ENCODE data around the gene PLCB4.

PLCB4 gene

DNA sequence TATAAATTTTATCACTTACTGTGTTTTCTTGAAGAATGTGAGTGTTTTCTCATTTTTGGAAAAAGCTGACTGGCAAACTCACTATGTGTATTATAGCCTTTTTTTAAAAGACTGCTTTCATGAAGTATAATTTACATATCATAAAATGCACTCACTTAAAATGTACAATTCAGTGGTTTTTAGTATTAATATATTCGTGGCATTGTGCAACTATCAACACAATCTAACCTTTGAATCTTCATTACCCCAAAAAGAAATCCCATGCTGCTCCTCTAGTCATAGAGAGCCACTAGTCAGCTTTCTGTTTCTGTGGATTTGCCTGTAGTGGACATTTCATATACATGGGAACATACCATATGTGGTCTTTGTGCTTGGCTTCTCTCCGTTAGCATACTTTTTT lies 143.8 kb downstream of the PLCB4 start:
- in situ Hi-C loops (cut with MboI; ENCODE audit: low sequenced_read_pairs): no loop called here

DNA sequence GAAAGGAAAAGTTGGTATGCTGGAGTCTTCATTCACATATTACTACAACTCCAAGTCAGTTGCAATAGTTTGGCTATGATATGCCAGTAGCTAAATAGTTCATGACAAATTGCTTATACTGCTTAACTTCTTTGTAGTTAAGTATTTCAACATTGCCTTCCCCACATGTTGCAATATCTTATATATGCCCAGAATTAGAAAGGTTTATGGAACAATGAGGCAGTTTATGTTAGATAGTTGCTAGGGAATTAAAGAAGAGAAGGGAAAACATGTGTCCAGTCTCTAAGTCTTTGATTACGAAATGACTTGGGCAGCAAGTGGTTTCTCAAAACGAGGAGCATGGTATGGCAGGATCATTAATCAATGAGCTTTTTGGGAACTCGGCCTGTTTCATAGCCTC lies 145.8 kb downstream of the PLCB4 start:
- in situ Hi-C loops (cut with MboI; ENCODE audit: low sequenced_read_pairs): no loop called here

- in situ Hi-C loops (cut with MboI; ENCODE audit: low sequenced_read_pairs): no loop called here
These were observed 146.7 kb downstream of the PLCB4 start for GRCh38 chr20:9215539-9215938.

GRCh38 chr20:9218531-9218961 lies 149.7 kb downstream of the PLCB4 start:
- in situ Hi-C loops (cut with MboI; ENCODE audit: low sequenced_read_pairs): no loop called here

- in situ Hi-C loops (cut with MboI; ENCODE audit: low sequenced_read_pairs): no loop called here
These were observed 152.1 kb downstream of the PLCB4 start for GRCh38 chr20:9220874-9221547.

GRCh38 chr20:9223296-9223695 lies 154.4 kb downstream of the PLCB4 start:
- in situ Hi-C loops (cut with MboI; ENCODE audit: low sequenced_read_pairs): no loop called here

DNA sequence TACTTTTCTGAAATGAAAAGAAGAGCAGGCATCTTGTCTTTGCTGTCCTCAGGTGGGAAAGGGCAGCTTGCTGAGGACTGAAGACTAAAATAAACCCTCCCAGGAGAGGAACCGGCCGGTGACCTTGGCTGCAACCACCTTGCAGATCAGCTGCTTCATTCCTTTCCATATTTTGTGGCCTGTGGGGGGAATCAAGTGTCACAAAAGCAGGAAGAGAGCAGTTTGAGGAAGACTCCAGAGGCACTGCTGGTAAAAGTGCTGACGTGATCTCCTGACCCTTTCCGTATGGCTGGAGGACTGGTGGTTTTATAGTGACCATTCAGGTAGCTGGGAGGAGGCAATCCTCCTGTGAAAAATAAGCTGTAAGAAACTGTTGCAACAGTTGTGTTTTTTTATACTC lies 157.0 kb downstream of the PLCB4 start:
- in situ Hi-C loops (cut with MboI; ENCODE audit: low sequenced_read_pairs): no loop called here

DNA sequence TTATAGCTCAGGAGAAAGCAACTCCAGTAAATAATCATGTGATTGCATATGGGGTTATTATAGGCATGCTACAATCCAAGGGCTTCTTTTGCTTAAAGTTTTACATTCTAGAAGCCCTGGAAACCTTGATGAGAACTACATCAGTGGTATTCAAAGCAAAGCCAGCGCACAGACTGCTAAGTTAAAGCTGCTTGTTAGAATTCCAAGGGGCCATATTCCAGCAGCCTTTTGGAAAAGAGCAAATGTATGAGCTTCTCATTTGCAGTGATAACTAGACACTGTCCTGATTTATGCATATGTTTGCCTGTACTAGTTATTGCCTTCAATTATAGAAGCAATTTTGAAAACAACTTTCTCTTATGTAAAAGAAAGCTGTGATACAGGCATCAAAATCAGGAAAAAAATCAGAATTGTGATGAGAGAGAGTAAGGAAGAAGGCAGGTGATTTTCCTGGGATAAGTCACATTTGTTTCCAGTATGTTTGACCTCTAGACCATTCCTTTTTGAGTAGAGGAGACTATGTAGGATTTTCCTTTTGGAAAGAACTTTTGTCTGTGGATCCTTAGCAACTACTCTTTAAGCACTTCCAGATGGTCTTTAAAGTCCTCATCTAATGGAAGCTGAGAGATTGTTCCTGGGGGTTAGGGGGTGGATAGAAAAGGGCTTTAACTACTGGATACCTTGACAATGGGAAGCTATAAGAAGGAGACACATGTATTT lies 159.2 kb downstream of the PLCB4 start:
- in situ Hi-C loops (cut with MboI; ENCODE audit: low sequenced_read_pairs): no loop called here

- in situ Hi-C loops (cut with MboI; ENCODE audit: low sequenced_read_pairs): no loop called here
These were observed 160.0 kb downstream of the PLCB4 start for GRCh38 chr20:9228774-9229450.

DNA sequence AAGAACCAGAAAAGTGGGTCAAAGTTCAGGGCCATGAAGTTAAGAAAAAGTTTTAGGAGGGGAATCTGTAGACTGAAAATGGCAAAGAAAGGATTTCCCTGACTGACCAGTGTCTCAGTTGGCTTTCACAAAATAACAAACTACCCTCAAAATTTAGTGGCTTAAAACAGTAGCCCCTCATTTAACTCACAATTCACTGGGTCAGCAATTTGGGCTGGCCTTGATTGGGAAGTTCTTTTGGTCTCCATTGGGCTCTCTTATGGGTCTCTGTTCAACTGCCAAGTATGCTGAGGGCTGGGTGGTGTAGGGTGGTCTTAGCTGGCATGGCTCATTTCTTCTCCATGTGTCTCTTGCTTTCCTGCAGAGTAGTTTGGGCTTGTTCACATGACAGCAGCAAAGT lies 161.5 kb downstream of the PLCB4 start:
- in situ Hi-C loops (cut with MboI; ENCODE audit: low sequenced_read_pairs): no loop called here

GRCh38 chr20:9233804-9234203 lies 164.9 kb downstream of the PLCB4 start:
- in situ Hi-C loops (cut with MboI; ENCODE audit: low sequenced_read_pairs): no loop called here

- in situ Hi-C loops (cut with MboI; ENCODE audit: low sequenced_read_pairs): no loop called here
These were observed 166.6 kb downstream of the PLCB4 start for GRCh38 chr20:9235518-9235917.

DNA sequence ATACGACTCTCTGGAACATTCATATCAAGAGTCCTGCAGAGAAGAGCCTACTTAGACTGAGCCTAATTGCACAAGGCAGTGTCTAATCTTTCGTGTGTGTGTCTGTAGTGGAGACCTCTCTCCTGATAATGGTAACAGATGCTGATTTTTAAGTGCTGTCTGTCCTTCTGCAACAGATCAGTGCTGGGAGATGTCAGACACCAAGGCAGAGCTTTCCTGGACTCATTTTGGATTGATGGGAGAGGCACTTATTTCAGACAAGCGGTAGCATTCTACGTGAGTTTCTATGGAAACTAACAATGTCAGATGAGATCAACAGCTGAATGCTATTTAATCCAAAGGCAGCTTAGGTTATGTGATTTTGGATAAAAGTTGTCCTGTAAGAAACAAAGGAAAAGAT lies 167.6 kb downstream of the PLCB4 start:
- in situ Hi-C loops (cut with MboI; ENCODE audit: low sequenced_read_pairs): no loop called here

DNA sequence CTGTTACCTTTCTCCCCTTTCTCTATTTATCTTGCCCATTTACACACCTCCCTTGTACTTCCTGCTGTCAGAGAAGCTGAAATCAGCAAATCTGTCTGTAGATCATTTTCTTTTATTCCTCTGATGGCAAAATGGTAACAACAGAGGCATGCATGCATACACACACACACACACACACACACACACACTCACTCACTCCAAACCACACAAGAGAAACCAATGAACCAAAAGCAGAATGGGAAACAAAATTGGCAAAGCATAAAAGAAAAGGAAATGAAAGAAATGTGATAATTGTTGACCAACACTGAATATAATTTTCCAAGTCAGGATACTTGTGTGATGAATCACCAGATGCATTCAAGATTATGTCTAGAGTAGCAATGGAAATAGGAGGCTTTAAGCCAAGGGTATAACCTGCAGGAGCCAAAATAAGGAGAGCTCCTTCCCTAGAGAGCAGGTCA lies 172.4 kb downstream of the PLCB4 start:
- in situ Hi-C loops (cut with MboI; ENCODE audit: low sequenced_read_pairs): no loop called here

DNA sequence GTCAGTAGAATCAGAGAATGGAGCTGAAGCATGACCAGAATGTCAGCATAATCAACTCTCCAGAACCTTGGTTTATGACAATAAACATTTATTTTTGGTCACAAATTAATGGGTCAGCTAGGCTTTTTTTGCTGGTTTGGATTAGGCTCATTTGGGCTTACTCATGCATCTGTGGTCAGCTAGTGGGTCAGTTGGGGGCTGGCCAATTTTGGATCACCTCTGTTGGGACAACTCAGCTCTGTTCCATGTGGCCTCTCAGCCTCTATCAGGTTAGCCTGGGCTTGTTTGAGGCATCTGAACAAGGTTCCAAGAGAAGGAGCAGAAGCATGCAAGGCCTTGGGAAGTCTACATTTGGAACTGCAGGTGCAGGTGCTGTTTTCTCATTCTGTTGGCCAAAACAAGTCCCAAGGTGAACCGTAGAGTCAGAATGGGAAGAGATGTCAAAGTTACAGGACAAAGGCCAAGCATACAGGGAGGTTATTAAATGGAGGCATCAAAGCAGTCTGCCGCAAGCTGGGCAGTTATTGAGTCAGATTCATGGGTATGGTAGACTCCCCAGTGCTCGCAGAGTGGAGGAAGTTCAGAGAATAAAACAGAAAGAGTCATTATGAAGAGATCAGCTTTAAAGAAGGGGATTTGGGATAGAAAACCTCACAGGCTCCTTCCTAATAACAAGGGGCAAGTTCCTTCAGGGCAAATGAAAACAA lies 173.0 kb downstream of the PLCB4 start:
- in situ Hi-C loops (cut with MboI; ENCODE audit: low sequenced_read_pairs): no loop called here

DNA sequence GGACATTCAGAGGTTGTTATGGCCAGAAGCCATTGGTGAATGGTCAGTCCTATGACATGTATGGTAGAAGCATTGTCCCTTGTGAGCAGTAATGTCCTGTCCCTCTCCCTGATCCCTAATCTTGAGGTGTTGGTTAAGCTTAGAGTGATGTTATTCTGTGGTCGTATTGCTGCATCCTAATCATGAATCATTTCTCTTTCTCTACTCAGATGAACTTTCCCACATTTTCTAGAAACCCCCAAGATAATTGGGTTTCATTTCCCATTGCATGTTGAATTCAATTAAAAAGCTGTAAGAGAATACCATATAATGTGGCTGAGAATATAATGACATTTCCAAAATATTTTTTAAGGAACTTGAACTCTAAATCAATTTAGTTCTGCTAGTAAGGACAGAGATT lies 175.1 kb downstream of the PLCB4 start:
- in situ Hi-C loops (cut with MboI; ENCODE audit: low sequenced_read_pairs): no loop called here

DNA sequence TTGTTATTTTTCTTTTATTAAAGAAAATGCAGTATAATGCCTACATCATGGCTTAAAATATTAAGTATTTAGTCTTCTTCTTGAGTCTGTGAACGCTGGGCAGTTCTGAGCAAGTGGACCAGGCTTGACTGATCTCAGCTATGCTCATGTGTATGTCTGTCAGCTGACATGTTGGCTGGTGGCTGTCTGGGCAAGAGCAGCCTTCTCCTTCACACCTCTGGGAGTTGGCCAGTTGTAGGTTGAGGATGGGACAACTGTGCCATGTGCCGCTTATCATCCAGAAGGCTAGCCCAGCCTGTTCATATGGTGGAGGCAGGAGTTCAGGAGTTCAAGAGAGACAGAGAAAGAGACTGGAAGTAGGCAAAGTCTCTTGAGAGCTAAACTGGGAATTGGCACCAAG lies 175.9 kb downstream of the PLCB4 start:
- in situ Hi-C loops (cut with MboI; ENCODE audit: low sequenced_read_pairs): no loop called here

- in situ Hi-C loops (cut with MboI; ENCODE audit: low sequenced_read_pairs): no loop called here
These were observed 177.8 kb downstream of the PLCB4 start for GRCh38 chr20:9246731-9247130.

GRCh38 chr20:9250511-9250910 lies 181.6 kb downstream of the PLCB4 start:
- in situ Hi-C loops (cut with MboI; ENCODE audit: low sequenced_read_pairs): no loop called here

DNA sequence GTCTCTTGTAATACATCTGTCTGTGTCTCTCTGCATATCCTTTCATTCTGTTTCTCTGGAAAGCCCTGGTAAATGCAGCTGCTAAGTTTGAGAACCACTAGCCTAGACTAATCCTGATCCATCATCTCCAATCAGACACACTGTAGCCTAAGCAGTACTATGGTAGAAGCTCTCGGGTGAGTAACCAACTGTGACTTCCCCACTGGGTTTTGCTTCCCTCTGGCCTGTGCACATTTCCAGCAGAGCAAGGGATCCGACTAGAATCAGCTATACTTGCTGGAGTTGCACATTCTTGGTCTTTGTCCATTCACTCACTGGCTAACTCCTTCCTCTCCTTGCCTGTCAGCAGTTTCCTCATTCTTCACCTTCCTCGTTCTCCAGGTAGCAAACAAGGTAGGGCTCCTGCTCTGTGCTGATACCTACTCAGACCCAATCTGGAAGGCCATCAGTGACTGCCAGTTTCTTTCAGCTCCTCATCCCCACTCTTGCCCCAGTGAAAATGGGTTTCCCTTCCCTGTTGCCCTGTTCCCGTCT lies 184.2 kb downstream of the PLCB4 start:
- in situ Hi-C loops (cut with MboI; ENCODE audit: low sequenced_read_pairs): no loop called here

DNA sequence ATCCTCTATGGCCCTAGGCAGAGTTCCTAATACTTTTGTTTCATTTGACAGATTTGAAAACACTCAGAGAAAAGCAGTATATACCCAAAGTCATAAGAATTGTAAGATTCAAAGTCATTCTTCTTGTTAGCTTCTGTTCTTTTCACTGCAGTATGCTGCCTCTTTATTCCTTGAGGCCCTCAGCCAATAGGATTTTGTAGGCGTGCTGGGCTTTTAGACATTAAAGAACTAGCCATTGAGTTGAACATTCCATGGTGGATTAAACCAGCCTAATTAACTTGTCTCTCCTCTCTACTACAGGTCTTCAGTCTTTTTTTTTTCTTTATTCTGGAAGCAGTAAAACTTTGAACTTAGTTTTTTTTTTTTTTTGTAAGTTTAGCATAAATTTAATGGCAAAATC lies 186.3 kb downstream of the PLCB4 start:
- in situ Hi-C loops (cut with MboI; ENCODE audit: low sequenced_read_pairs): no loop called here
